HG03558 (cell line): ENCODE results near the gene ANK2.

Experiments used
- ATAC-seq: cut with Tn5 transposase; IDR thresholded peaks from one replicate; pipeline ENCODE4 v1.9.1; 2021; ENCODE audit warnings: moderate number of reproducible peaks; ENCODE audit not compliant: unreplicated experiment; ENCODE audit errors: extremely low read depth

ANK2 gene

DNA sequence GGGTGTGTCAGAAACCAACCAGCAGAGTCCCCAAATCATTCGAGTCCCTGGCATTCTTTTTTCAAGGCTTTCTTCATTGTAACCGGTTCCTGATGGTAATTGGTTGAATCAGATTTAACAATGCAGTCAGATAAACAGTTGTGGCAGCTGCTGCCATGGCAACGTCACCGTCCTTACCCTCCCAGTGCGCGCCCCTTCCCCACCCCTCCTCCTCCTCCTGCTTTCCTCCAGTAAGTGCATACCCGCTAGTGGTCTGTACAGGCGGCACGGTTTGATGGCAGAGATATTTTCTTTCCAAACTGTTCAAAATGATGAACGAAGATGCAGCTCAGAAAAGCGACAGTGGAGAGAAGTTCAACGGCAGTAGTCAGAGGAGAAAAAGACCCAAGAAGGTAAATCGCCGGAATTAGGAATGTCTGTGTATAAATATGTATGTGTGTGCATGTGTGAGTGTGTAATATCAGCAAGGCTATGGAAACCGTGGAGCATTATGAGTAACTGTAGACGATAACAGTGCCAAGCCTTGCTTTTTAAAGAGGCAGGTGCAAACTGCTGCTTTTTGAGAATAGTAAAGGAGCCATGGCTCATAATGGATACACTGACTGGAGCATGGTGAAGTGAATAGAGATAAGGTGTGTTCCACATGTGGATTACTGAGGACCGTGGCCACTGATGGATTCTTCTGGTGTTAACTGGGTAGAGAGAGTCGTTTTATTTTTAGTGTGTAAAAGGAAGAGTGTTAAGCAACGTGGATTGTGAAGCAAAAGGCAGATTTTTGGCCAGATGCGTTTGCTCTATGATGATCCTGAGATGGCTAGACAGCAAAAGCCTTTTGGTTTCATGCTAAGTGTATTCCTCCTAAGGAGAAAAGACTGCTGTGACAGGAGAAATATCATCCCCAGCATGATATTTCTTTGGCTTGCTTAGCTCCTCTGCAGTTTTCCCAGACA lies at the start of gene ANK2:
ANK2 (plus strand) TSS at position 233 of the 950 bp plus-strand sequence; CDS start at position 309, 76 bp downstream.
- no peak for ATAC-seq

DNA sequence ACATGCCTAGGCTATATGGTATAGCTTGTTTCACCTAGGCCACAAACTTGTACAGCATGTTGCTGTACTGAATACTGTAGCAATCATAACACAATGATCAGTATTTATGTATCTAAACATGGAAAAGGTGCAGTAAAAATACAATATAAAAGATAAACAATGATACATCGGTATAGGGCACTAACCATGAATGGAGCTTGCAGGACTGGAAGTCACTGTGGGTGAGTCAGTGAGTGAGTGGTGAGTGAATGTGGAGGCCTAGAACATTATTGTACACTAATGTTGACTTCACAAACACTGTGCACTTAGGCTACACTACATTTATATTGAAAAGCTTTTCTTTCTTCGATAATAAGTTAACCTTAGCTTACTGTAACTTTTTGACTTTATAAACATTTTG lies 45.6 kb upstream of the ANK2 start:
- no peak for ATAC-seq

DNA sequence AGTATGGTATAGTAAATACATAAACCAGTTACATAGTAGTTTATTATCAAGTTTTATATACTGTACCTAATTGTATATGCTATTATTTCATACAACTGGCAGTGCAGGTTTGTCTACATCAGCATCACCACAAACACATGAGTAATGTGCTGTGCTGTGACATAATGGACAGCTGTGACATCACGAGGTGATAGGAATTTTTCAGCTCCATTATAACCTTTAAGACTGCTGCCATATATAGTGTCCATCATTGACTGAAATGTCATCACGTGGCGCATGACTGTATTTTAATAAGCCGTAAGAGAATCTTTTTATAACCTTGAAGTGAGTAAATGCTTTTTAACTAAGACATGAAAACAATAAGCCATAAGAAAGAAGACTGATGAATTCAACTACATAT lies 44.8 kb upstream of the ANK2 start:
- no peak for ATAC-seq

DNA sequence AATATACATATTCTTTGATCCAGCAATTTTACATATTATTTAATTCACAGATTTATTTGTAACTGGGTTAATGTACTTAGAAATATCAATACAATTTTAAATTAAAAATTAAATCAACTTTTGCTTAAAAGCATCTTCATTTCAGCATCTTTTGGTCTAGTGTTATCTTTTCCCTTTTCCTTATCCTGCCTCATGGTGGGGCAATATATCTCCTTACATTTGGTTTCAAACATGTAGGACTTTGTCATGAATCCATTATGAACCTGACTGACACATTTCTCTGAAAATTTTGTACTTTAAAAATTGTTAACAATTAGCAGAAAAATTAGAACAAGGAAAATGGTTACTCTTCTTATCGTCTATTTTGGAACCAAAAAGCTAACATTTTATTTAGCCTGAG lies 42.8 kb upstream of the ANK2 start:
- ATAC-seq = no peak

DNA sequence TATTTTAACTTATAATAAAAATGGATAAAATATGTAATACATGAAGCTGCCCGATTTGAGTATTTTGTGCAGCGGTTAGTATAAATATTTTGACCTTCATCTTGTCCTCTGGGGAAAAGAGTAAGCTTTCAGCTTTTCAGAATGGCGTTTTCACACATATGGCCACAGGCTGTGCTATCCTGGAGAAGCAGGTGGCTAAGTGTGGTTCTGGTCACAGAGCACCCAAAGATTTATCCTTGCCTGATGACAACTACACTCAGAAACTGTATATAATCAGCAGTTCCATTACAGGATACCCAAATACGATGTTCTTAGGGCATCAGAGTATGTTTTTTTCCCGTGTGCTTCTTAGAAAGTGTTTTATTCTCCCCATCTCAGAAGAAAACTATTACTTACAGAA lies 42.3 kb upstream of the ANK2 start:
- no peak for ATAC-seq

DNA sequence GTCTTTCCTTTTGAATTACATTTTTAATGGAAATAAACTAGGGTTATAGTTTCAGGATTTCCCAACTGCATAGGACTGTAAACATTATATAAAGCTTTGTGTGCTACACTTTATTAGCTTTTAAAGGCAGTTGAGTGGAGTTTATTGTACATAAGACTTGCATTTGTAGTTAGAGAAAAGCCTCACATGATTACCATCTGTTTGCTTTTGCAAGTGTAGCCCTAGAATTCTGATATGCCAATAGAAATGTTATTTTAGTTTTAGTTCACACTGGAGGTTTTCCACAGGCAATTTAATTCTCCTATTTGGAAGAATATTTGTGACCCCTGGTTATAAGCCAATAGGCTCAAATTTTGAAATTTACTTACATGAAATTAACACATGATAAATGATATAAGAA lies 41.3 kb upstream of the ANK2 start:
- no peak for ATAC-seq

DNA sequence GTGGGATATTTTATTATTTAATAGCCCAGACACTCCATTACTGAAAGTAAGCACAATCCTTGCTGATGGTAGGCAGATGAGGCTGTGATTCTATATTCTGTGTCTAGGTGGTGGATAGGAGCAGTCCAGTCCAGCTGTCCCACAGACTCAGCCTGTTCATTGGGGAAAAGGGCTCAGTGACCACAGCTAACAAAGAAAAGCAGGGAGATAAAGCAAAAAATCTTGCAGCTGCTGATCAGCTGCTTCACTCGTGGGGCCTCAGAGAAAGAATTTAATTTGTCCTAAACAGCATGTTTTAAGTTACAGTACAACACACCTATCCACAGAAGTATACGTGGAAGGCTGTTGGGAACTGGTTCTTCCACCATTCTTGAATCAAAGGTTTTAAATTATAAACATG lies 40.7 kb upstream of the ANK2 start:
- no peak for ATAC-seq

DNA sequence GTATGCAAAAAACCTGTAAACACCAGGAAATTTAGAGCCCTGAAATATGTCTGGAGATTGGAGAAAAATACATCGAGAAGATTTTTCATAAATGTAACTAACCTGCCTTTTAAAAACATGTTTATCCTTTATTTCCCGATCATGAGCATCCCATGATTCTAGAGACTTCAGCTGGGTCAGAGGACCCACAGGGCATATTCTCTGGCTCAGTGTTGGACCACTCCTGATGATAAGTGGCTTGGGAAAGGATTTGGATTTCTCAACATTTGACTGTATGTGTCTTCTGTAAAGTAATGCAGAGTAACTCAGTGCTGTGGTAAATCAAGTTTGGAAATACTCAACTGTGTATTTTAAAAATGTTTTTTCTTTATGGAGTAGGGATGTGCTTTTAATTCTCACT lies 40.0 kb upstream of the ANK2 start:
- no peak for ATAC-seq

DNA sequence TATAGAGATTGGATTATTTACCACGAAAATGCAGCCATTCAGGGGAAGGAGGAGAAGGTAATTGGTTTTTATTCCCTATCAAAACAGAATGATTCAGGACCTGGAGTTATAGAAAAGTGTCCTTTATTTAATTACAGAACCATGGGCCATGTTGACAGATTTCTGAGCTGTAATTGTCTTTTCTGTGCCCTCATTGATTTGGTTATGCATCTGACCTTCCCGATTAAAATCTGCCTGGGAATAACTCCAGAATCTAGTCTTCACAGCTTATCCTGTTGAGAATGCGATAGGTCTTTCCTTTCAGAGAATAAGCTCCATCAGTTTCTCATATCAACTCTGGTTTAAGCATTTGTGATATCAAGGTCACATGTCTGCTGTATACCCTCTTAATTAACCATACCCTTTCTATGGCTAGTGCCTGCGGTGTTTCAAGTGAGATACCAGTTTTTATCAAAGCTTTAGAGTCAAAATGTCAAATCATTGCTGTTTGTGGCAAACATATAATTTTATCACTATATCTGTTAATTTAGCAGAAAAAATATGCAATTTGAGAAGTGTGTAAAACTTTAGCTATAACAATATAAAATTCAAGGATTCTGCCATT lies 37.2 kb upstream of the ANK2 start:
- no peak for ATAC-seq

DNA sequence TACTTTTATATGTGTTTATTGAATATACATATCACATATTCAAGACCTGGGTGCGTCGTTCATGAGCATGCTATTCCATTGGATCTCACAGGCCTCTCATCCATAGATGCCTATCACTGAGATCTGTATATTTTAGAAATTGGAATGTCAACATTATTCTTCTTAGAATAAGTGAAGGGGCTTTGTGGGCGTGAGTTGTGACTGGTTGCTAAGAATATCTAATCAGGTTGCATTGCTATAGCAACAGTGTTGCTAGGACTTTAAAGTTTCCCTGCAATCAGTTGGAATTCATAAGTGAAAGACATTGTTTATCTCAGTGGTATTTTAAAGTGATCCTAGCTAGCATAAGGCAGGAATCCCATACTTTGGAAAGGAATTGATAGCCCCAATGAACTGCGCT lies 36.7 kb upstream of the ANK2 start:
- no peak for ATAC-seq

DNA sequence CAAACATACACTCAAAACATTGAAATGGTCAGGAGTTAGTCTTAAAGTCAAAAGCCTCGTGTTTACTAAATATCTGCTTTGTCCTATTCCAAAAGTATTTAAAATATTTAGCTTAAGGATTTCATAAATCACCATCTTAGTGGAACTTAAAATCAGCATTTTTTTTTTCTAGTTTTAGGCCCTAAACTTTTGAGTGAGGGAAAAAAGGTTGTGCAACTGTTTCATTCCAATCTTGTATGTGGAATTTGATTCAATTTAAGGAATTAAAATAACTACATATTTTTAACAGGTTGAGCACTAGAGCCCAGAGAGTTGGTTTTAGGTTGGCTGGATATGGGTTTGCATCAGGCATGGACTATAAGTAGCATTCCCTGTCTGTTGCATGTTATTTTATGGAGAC lies 35.7 kb upstream of the ANK2 start:
- no peak for ATAC-seq

DNA sequence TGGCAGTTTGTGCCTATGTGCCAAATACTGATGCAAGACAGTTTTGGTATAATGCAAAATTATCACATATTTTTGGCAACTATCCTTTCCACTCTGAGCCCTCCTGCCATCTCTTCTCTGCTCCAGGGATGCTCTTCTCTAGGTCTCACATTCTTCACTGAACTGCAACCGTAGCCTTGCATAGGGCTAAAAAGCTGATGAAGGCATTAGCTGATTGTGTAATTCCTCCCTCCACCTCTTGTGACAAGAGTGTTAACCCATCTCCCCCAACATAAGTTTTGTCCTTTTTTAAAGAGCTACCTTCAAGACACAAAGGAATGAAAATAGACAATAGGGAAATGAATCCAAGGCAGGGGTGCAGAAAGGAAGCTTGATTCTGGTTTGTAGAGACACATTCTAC lies 33.1 kb upstream of the ANK2 start:
- ATAC-seq = no peak

DNA sequence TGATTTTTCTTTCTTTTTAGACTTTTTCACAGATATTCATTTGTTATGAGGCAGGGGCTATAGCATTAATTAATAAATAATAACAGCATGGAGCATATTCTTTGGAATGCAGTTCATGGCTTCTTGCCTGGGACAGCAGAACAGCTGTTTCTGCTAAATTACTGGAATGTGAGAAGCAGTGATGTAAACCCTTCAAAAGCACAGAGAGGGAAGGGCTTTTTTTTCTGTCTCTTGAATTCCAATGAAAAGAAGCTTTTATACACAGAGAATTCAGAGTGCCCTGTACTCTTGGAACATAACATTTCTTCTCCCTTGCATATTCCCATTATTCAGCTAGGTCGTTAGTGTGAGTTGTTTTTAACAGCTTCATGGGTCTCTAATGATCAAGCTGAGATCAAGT lies 28.5 kb upstream of the ANK2 start:
- no peak for ATAC-seq

DNA sequence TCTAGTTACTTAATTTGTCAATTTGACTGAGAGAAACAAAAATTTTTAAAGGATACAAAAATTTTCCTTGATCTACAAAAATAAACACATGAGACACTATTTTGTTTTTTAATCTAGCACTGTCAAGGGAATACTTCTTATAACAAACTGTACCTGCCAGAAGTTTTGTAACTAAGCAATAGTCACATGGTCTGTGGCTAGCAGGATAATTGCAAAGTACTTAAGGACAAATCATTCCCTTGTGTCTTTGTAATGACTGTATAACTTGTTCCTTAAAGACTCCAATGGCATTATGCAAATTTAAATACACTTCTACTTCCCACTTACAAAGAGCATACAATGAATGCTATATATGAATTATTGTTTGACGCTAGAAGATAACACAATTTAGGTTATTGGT lies 25.1 kb upstream of the ANK2 start:
- no peak for ATAC-seq

DNA sequence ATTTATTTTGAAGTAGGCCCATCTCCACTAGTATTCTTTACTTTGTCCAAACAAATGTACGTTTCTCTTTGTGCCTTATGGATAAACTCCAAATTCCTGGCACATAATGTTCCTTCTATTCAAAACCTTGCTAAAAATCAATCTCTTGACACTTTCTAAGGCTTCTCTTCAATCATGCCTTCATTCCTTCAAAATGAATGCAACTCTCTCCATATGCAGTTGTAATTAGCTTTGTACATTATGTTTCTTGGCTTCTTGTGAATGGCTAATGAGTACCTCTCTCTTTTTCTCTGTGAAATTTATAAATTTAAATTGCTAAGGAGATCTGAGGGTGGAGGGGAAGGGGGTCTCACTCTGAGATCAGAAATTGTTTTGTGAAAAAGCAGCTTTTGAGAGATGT lies 24.0 kb upstream of the ANK2 start:
- no peak for ATAC-seq

DNA sequence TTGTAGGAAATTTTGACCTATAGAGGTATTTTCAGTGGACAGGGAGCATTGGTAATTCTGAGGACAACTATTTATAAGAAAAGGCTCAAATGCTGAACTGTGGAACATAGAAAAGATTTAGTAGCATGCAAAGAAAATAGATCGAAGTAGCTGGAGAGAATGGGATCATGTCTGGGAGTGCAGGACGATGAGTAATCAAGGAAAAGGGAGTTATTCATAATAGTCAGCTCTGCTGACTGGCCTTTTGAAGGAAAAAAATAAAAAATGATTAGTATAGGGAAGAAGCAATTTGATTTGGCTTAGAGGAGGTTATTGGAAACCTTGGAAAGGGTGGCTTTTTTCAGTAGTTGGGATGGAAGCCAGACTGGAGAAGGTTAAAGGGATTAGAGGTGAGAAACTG lies 22.9 kb upstream of the ANK2 start:
- ATAC-seq = no peak

DNA sequence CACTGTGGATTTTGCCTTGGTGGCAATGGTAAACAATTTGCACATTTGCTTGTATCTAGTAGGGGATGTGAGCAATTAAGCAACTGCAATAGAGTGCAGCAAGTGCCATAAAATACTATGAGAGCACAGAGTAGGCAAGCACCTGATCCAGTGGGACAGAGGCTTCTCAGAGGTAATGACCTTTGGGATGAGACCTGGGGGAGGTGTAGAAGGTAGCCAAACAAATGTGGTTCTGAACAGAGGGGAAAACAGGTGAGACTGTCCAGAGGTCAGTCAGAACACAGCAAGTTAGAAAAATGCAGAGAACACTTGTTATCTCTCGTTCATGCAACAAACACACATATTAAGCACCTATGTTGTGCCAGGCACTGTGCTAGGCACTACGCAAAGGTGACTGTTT lies 21.4 kb upstream of the ANK2 start:
- ATAC-seq = no peak

DNA sequence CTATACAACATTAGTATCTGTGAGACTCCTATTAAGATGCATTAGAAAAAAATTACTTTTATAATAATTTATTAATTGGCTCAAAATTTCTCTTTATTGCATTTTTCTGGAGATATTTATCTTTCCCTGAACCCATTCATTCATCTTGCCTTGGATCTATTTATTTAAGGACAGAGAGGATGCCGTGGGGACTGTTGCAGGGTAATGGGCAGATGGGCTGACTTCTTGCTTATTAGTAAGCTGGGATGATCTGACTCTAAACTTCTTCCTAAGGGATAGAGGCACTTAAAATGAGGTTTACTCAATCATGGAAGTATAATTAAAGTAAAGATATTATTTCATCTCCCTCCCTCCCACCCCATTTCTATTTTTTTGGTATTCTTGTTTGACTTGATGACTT lies 18.2 kb upstream of the ANK2 start:
- ATAC-seq = no peak

DNA sequence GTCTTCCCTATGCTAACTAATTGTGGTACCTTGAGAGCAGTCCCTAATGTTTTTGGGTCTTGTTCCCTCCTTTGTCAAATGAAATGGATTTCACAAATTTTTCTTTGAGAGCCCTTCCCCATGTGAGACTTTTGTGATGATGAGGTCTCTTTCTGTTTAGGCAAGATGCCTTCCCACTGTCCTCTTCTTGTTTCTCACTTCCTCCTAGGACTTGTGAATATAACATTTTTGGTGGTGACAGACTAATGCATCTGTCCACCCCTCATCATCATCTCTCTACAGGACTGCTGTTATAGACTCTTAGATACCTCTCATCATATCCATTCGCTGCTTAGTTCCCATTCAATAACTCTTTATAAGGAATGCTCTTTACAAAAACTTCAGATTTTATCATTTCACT lies 8.7 kb upstream of the ANK2 start:
- no peak for ATAC-seq

DNA sequence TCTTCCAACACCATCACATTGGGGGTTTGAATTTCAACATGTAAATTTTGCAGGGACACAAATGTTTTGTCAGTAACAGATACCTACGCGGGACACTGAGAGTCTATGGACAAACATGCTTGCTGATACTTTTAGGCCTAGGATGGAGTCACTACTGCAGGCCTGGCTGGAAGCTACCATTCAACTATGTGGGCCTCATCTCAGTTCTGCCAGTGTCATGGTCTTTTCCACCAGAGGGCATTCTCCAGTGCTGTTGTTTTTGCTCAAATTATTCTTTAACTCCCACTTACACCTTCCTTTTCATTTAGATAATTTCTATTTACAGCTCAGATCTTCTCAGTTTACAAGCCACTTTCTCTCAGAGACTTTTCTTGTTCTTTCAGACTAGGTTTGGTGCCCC lies 7.0 kb upstream of the ANK2 start:
- ATAC-seq = no peak

DNA sequence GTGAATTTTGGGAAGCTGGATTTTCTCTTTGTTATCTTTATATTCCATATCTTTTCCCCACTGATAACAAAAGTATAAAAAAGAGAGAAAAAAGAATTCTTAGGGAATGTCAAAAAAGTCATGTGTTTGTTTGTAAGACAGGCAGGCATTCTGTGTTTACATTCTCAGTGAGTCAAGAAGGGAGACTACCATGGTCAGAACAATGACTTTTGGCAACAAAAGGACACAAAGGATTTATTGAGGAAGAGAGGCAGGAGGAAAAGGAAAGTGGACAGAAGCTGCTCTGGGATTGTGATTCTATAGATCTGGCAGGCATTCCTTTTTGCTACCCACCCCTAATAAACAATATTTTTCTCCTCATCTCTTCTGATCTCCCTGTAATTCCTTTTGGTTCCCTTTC lies 5.9 kb upstream of the ANK2 start:
- no peak for ATAC-seq

DNA sequence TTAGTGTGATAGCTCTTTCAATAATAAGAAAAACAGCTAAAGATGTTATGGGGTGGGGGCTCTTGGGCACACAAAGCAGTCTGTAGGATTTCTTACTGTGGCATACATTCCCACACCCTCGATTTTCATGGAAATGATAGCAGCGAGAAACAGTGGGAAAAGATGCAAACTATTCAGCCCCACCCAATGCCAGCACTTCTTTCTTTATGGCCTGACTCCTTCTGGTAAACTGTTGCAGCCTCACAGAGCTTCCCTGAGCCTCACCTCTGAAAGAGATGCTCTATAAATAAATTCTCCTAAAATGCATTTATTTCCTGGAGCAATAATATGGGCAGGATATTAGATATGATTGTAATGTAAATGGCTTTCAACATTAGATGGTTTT lies 910 bp downstream of the ANK2 start:
- ATAC-seq = no peak
